GM12892 (cell line): Measurements from ENCODE around the gene ITGB2.

Experiments used
- POLR2A ChIP-seq: IDR thresholded peaks from 2 replicates; pipeline ENCODE4 v1.6.1; 2011; ENCODE audit warnings: low read depth, low read length, control low read depth
- POLR2AphosphoS5 ChIP-seq: IDR thresholded peaks from 2 replicates; pipeline ENCODE4 v1.6.1; 2011; ENCODE audit warnings: low read depth, low read length, control low read depth

DNA sequence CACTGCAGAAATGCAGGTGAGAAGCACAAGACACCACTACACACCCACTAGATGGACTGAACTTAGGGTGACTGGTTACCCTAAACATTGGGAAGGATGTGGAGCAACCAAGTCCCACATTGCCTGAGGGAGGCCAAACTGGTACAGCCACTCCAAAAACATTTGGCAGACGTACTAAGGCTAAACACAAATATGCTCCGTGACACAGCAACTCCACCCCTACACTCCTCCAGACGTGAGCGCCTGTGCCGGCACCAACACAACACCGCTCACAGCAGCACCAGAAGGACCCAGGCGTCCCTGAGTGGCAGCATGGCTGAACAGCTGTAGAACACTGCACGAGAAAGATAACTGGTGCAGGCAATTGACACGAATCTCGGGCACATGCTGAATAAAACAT, 61.9 kb downstream of the ITGB2 start:
- no peak for TF ChIP-seq POLR2A
- no peak for TF ChIP-seq POLR2AphosphoS5
